Measurements from ENCODE around the gene ART4.
A peak's percentile ranks its signal among the peaks of the same experiment; 100 is the strongest.

The ART4 gene

GRCh38 chr12:14849661-14850060, 6.3 kb upstream of the ART4 start (continued):
- TF ChIP-seq ATF2 (tag by site-specific recombination; IDR thresholded peaks at IDR 0.05; ENCODE audit: low read depth) = 0 out of 2 replicates have a peak, but pooled peaks have one; percentile 9
- TF ChIP-seq ZNF501 (tag by site-specific recombination; IDR thresholded peaks at IDR 0.05) = no peak
- TF ChIP-seq ZNF707 (tag by site-specific recombination; IDR thresholded peaks at IDR 0.05) = no peak
- TF ChIP-seq ZNF19 (tag by site-specific recombination; IDR thresholded peaks at IDR 0.05; ENCODE audit: low read depth) = no peak
- no peak for TF ChIP-seq ZIC2 (tag by site-specific recombination; IDR thresholded peaks at IDR 0.05)
- TF ChIP-seq ZNF596 (tag by site-specific recombination; IDR thresholded peaks at IDR 0.05) = no peak
- no peak for TF ChIP-seq ZNF521 (tag by site-specific recombination; IDR thresholded peaks at IDR 0.05)
- no peak for TF ChIP-seq ZNF132 (tag by site-specific recombination; IDR thresholded peaks at IDR 0.05; ENCODE audit: borderline replicate concordance)
- no peak for TF ChIP-seq ELK4 (IDR thresholded peaks at IDR 0.05; ENCODE audit: borderline replicate concordance, low read depth, low read length)
- TF ChIP-seq ZNF324 (tag by site-specific recombination; IDR thresholded peaks at IDR 0.05) = no peak
- TF ChIP-seq INSM2 (tag by site-specific recombination; IDR thresholded peaks at IDR 0.05) = no peak
- no peak for TF ChIP-seq ZNF24 (tag by site-specific recombination; IDR thresholded peaks at IDR 0.05)
- TF ChIP-seq ZNF366 (tag by site-specific recombination; conservative IDR thresholded peaks at IDR 0.05) = 0 out of 2 replicates have a peak, but pooled peaks have one; percentile 22
- TF ChIP-seq BCL11B (tag by site-specific recombination; IDR thresholded peaks at IDR 0.05; ENCODE audit: low read depth) = no peak
- TF ChIP-seq ZNF704 (tag by site-specific recombination; IDR thresholded peaks at IDR 0.05) = no peak
- no peak for TF ChIP-seq ZNF398 (tag by site-specific recombination; IDR thresholded peaks at IDR 0.05)
- TF ChIP-seq HIC1 (tag by site-specific recombination; IDR thresholded peaks at IDR 0.05) = peak; percentile 65
- no peak for TF ChIP-seq ZNF549 (tag by site-specific recombination; IDR thresholded peaks at IDR 0.05)
- no peak for TF ChIP-seq ZBTB26 (tag by site-specific recombination; optimal IDR thresholded peaks at IDR 0.05)
- TF ChIP-seq GLIS2 (tag by site-specific recombination; IDR thresholded peaks at IDR 0.05) = no peak
- TF ChIP-seq SCRT2 (tag by site-specific recombination; IDR thresholded peaks at IDR 0.05) = 0 out of 2 replicates have a peak, but pooled peaks have one; percentile 11
- peak; percentile 44; the same call in 1 of the 2 replicates for TF ChIP-seq HOXD13 (CRISPR knock-in tag; IDR thresholded peaks at IDR 0.05; ENCODE audit: borderline replicate concordance)
- TF ChIP-seq MEIS1 (CRISPR knock-in tag; IDR thresholded peaks at IDR 0.05; ENCODE audit: borderline replicate concordance) = no peak
- no peak for TF ChIP-seq ZNF701 (tag by site-specific recombination; IDR thresholded peaks at IDR 0.05)
- TF ChIP-seq ZNF48 (tag by site-specific recombination; IDR thresholded peaks at IDR 0.05) = no peak
- no peak for TF ChIP-seq ZNF423 (tag by site-specific recombination; IDR thresholded peaks at IDR 0.05)
- TF ChIP-seq SP3 (tag by site-specific recombination; IDR thresholded peaks at IDR 0.05) = no peak
- no peak for TF ChIP-seq ZNF23 (tag by site-specific recombination; IDR thresholded peaks at IDR 0.05; ENCODE audit: borderline replicate concordance)
- no peak for TF ChIP-seq ZNF777 (tag by site-specific recombination; IDR thresholded peaks at IDR 0.05; ENCODE audit: borderline replicate concordance)
- TF ChIP-seq ZNF248 (tag by site-specific recombination; IDR thresholded peaks at IDR 0.05) = no peak
- TF ChIP-seq ZNF843 (tag by site-specific recombination; IDR thresholded peaks at IDR 0.05) = 0 out of 2 replicates have a peak, but pooled peaks have one; percentile 28
- TF ChIP-seq FEZF1 (tag by site-specific recombination; IDR thresholded peaks at IDR 0.05) = no peak
